PC-9 (cell line): ENCODE results near the gene PKNOX2.

ENCODE experiments used
- EZH2 ChIP-seq: fragments of 200-600 bp; sonication (generic); IDR thresholded peaks from 2 replicates; pipeline ENCODE4 v1.8.0; 2017; ENCODE audit warnings: antibody characterized with exemption, low read depth
- TF ChIP-seq, protein P1 (sequence below): fragments of 200-600 bp; sonication (generic); conservative IDR thresholded peaks from 2 replicates; pipeline ENCODE4 v1.6.1; 2017; ENCODE audit warnings: mixed run types, antibody characterized with exemption, mild to moderate bottlenecking, moderate library complexity

DNA sequence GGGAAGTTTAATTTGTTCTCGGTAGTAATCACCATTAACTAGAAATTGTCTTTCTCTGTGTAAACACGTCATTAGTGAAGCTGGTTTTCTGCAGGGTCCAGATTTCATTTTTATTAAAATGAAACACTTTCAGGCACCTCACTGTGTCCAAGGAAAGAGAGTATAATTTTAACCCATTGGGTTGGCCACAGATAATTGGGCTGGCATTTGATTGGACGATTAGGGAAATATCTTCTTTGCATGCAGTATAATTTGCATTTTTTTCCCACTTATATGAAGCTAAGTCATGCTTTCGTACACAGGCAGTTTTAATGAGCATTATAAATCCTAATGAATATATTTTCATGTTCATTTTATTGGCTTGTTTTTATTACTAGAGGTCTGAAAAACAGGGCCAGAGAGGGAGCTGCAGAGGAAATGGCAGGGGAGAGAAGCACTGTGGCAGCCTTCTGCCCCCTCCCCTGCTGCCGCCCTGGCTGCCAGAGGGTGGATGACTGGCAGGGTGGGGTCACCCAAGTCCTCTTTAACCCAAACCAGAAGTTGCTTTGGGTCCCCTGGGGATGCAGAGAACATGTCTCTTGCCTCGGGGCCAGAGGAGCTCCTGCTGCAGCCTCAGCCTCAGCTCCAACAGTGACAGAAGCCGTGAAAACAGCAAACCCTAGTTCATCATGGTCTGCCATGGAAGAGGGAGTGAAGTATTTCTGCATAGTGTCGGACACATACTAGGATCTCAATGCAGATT is 93.9 kb downstream of the PKNOX2 start:
- TF ChIP-seq, protein P1, sequence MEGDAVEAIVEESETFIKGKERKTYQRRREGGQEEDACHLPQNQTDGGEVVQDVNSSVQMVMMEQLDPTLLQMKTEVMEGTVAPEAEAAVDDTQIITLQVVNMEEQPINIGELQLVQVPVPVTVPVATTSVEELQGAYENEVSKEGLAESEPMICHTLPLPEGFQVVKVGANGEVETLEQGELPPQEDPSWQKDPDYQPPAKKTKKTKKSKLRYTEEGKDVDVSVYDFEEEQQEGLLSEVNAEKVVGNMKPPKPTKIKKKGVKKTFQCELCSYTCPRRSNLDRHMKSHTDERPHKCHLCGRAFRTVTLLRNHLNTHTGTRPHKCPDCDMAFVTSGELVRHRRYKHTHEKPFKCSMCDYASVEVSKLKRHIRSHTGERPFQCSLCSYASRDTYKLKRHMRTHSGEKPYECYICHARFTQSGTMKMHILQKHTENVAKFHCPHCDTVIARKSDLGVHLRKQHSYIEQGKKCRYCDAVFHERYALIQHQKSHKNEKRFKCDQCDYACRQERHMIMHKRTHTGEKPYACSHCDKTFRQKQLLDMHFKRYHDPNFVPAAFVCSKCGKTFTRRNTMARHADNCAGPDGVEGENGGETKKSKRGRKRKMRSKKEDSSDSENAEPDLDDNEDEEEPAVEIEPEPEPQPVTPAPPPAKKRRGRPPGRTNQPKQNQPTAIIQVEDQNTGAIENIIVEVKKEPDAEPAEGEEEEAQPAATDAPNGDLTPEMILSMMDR, result no peak
- no peak for TF ChIP-seq EZH2
